Upper lobe of right lung (tissue), 1 donor: ENCODE measurements around the gene IMPA2. TPM values are rescaled to one million over a fixed set of nuclear protein-coding genes. Genes with fewer than 3 reads are reported as not detected.

Experiments
- ATAC-seq: fragments of 200-7000 bp; cut with Tn5 transposase; one replicate; pipeline ENCODE4 v1.9.1; 2020; ENCODE audit warnings: mild to moderate bottlenecking, moderate library complexity
- DNase-seq: peaks from one replicate; pipeline ENCODE4 v3.0.0-alpha.2; 2020
- H3K27ac ChIP-seq: fragments of 200-600 bp; one replicate; pipeline ENCODE4 v1.8.0; 2022
- H3K27me3 ChIP-seq: fragments of 200-600 bp; one replicate; pipeline ENCODE4 v1.8.0; 2022; ENCODE audit warnings: mild to moderate bottlenecking
- H3K36me3 ChIP-seq: fragments of 200-600 bp; one replicate; pipeline ENCODE4 v1.8.0; 2022
- H3K4me1 ChIP-seq: fragments of 200-600 bp; one replicate; pipeline ENCODE4 v1.8.0; 2022
- H3K4me3 ChIP-seq: fragments of 200-600 bp; one replicate; pipeline ENCODE4 v1.8.0; 2022; ENCODE audit warnings: mild to moderate bottlenecking
- H3K9me3 ChIP-seq: fragments of 200-600 bp; one replicate; pipeline ENCODE4 v1.8.0; 2022
- intact Hi-C: fragments of 100-400 bp; cut with DNase I; formaldehyde crosslinking; loops from one replicate; pipeline ENCODE4 v1.11.0; 2022
- total RNA-seq: library from RNA; stranded (reverse); fragmentation: NEBNext Ultra II Directional; extraction: Animal tissue kit (Norgen Biotek cat#: 25700); gene quantifications from one replicate; pipeline ENCODE4 v1.2.1, GENCODE V29; 2021
- TF ChIP-seq, protein P1 (sequence below): fragments of 200-600 bp; IDR thresholded peaks from one replicate; pipeline ENCODE4 v1.8.0; 2022; ENCODE audit warnings: antibody characterized with exemption
- donor health status: DM: no; HTN: yes; CAD: no; lungs with severe emphysema.

Gene IMPA2
- total RNA-seq, 1 donor from 2014 or later: 54.6 TPM

DNA sequence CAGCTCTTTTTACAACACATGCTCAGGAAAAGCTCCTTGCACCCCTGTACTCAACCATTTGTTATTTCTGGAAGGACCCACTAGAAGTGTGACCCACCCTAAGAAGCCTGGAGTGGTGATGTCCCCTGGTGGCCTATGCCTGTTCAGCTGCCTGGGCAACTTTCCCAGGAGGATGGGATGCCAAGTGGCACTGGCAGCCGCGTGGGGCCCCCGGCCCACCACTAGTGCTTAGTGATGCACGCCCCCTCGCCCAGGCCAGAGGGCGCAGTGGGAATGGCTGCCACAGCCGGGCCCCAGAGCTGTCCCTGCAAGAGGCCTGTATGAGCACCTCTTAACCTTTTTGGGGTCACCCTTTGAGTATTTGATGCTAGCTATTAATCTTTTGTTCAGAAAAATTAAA lies 18.1 kb downstream of the IMPA2 start:
- ATAC-seq: no peak
- H3K36me3 ChIP-seq: peaks cover 5% of the 10 kb centered on the region
- no peaks in the 10 kb centered on the region for H3K27me3 ChIP-seq
- no peak for DNase-seq
- H3K9me3 ChIP-seq: no peaks in the 10 kb centered on the region
- peaks cover 14% of the 10 kb centered on the region for H3K4me1 ChIP-seq
- H3K4me3 ChIP-seq: no peak overlapping the region
- intact Hi-C loops: loop anchor here (10.0 kb wide), 1 partner anchor 65 kb away; no protein-coding TSS in a partner anchor
- no peak overlapping the region for H3K27ac ChIP-seq
- TF ChIP-seq, protein P1, sequence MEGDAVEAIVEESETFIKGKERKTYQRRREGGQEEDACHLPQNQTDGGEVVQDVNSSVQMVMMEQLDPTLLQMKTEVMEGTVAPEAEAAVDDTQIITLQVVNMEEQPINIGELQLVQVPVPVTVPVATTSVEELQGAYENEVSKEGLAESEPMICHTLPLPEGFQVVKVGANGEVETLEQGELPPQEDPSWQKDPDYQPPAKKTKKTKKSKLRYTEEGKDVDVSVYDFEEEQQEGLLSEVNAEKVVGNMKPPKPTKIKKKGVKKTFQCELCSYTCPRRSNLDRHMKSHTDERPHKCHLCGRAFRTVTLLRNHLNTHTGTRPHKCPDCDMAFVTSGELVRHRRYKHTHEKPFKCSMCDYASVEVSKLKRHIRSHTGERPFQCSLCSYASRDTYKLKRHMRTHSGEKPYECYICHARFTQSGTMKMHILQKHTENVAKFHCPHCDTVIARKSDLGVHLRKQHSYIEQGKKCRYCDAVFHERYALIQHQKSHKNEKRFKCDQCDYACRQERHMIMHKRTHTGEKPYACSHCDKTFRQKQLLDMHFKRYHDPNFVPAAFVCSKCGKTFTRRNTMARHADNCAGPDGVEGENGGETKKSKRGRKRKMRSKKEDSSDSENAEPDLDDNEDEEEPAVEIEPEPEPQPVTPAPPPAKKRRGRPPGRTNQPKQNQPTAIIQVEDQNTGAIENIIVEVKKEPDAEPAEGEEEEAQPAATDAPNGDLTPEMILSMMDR: no peak

DNA sequence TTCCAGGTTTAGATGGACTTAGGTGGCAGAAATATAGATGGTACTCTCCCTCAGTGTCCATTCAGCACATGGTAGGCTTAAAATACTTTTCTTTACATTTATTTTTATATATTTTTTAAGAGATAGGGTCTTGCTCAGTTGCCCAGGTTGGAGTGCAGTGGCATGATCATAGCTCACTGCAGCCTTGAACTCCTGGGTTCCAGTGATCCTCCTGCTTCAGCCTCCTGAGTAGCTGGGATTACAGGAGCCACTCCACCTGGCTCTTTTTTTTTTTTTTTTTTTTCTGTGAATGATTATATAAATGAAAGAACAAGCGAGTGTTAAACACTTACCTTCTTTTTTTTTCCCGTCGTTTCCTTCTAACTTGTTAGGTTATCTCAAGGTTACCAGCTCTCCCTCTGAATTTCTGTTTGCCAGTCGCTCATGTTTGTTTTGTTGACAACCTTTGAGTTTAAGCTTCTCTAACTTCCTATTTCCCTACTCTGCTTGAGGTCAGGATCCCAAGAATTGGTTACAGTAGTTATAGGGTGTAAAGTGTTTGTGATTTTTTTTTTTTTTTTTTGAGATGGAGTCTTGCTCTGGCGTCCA lies 18.9 kb downstream of the IMPA2 start:
- Histone ChIP-seq H3K27me3 (no peaks in the 10 kb centered on the region), H3K4me1 (peaks cover 11% of the 10 kb centered on the region), H3K9me3 (no peaks in the 10 kb centered on the region), H3K36me3 (peaks cover 5% of the 10 kb centered on the region), H3K27ac (no peak overlapping the region), H3K4me3 (no peak overlapping the region)
- TF ChIP-seq, protein P1: no peak
- intact Hi-C loops: no loop called here
- ATAC-seq: no peak
- no peak for DNase-seq

DNA sequence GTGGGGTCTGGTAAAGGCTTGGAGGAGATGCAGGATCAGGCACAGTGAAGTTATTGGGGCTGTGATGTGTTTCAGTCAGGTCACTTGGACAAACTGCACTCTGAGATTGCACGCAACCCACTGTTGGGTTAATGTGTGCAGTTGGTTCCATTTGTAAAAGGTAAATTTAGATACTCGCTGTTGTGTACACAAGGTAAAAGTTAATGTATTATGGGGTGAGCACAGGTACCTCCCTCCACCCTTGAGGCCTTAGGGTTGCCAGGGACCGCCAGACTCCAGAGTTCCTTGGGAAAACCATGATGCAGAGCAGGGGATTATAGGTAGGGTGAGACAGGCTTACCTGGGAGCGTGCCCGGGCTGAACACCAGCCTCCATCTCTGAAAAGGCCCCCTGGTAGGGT lies 20.1 kb downstream of the IMPA2 start:
- Histone ChIP-seq H3K27ac (no peak overlapping the region), H3K36me3 (peaks cover 6% of the 10 kb centered on the region), H3K4me1 (no peaks in the 10 kb centered on the region), H3K27me3 (no peaks in the 10 kb centered on the region), H3K9me3 (no peaks in the 10 kb centered on the region), H3K4me3 (no peak overlapping the region)
- intact Hi-C loops: no loop called here
- TF ChIP-seq, protein P1: no peak
- ATAC-seq (no peak), DNase-seq (no peak)

DNA sequence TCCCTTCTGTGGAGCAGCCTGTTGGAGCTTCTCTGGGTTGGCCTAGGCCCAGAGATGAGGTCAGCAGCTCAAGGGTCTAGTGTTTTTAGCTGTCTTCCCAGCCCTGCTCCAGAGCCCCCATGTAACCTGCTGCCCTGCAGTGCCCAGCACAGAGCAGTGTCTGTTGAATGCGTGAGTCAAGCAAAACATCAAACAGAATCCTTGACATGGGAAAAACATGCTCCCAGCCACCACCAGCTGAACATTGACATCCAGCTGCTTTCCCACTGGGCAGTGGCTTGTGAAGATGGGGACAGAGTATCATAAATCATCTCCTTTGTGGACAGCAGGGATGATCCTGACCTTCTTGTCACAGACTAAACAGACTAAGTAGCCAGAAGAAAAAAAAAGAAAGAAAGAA lies 22.6 kb downstream of the IMPA2 start:
- Histone ChIP-seq H3K27ac (no peak overlapping the region), H3K4me3 (no peak overlapping the region), H3K4me1 (no peaks in the 10 kb centered on the region), H3K9me3 (no peaks in the 10 kb centered on the region), H3K36me3 (peaks cover 8% of the 10 kb centered on the region), H3K27me3 (no peaks in the 10 kb centered on the region)
- TF ChIP-seq, protein P1: no peak
- intact Hi-C loops: no loop called here
- DNase-seq: no peak
- ATAC-seq: no peak

DNA sequence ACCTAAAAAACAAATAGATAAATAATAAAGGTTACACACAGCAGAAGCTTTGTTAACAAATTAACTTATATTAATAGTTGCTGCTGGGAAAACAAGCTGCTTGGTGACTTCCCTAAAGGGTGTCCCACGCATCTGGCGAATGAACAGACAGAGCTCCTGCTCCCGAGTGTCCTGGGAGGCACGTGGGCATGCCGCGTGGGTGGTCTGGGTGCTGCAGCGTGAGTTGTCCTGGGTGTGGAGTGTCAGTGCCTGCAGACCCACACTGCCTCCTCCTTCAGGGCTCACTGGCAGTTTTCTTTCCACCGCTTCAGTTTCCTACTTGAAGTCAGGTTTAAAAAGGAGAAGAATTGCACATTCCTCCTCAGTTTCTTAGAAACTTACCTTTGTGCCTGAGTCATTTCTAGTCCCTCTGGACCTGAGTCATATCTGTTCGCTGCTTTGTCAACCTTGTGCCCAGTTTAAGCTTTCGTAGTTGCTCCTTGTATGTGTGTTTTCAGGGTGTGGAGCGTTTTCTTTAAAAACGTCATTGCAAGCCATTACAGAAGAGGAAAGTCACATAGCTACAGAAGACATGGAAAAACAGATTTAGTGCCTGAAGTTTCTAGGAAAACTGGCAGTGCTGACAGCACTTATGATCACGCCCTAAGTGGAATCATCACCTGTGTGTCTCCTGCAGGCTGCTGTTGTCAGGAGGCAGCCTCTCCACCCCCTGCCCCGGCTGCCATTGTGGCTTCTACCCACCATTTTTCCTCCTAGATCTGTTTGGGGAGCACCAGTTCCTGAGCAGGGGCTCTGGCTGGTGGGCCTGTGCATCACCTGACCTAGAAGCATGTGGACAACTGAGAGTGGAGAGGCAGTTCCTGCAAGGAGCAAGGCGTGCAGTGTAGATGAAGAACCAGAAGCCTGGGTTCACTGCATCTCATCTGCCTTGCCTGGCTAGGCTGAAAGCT lies 24.5 kb downstream of the IMPA2 start:
- no peak for DNase-seq
- Histone ChIP-seq H3K4me1 (peaks cover 3% of the 10 kb centered on the region), H3K27ac (no peak overlapping the region), H3K36me3 (peaks cover 4% of the 10 kb centered on the region), H3K27me3 (no peaks in the 10 kb centered on the region), H3K9me3 (no peaks in the 10 kb centered on the region), H3K4me3 (no peak overlapping the region)
- TF ChIP-seq, protein P1: no peak
- intact Hi-C loops: no loop called here
- peak; percentile 42 for ATAC-seq
